ENCODE measurements around the gene TRAF3IP1.

Gene TRAF3IP1

GRCh38 chr2:238428866-238429265 is 108.5 kb downstream of the TRAF3IP1 start:
- DNase-seq (ENCODE audit: low spot score) = no peak
- no peak for TF ChIP-seq CTCF (IDR thresholded peaks at IDR 0.05)
- H3K4me3 ChIP-seq = peak overlapping the region; percentile 87

GRCh38 chr2:238430781-238431180 is 110.5 kb downstream of the TRAF3IP1 start:
- DNase-seq (ENCODE audit: low spot score) = no peak
- Histone ChIP-seq H3K4me3 (no peak overlapping the region), H3K27ac (no peak overlapping the region)
- TF ChIP-seq CTCF (IDR thresholded peaks at IDR 0.05) = no peak

More at GRCh38 chr2:238428866-238429265, 108.5 kb downstream of the TRAF3IP1 start:
- H3K27ac ChIP-seq = no peak overlapping the region

DNA sequence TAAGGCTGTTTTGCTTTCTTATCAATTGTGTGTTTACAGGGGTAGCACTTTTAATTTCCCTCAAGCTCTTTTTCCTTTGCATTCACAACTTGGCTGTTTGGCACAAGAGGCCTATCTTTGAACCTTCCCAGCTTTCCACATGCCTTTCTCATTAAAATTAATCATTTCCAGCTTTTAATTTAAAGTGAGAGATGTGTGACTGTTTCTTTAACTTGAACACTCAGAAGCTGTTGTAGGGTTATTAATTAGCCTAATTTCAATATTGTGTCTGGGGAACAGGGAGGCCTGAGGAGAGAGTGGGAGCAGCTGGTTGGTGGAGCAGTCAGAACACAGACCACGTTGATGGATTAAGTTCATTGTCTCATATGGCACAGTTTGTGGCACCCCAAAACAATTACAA is 111.1 kb downstream of the TRAF3IP1 start:
- TF ChIP-seq CTCF (IDR thresholded peaks at IDR 0.05) = no peak
- DNase-seq (ENCODE audit: low spot score) = no peak
- H3K4me3 ChIP-seq = no peak overlapping the region
- no peak overlapping the region for H3K27ac ChIP-seq

DNA sequence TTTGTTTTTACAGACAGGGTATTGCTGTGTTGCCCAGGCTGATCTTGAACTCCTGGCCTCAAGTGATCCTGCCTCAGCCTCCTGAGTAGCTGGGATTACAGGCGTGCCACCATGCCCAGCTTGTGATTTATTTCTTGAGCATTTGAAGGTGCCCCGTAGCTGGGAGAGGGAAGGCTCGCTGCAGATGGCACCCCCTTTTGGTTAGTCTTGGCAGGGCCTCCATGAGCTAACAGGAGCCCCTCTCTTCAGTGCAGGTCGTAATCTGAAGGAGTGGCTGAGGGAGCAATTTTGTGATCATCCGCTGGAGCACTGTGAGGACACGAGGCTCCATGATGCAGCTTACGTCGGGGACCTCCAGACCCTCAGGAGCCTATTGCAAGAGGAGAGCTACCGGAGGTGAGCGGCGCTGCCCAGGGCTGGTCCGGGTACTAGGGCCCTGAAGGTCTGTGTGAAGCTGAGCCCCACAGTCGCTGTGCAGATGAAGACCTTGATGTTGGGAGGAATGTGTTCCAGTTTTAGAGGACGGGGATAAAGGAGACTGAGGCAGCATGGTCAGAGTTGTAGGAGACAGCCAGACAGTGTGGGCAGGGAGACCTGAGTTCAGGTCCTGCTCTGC is 113.1 kb downstream of the TRAF3IP1 start:
- Histone ChIP-seq H3K27ac (no peak overlapping the region), H3K4me3 (no peak overlapping the region)
- TF ChIP-seq CTCF (IDR thresholded peaks at IDR 0.05) = no peak
- DNase-seq (ENCODE audit: low spot score) = no peak

- TF ChIP-seq CTCF (IDR thresholded peaks at IDR 0.05) = no peak
These were observed 113.9 kb downstream of the TRAF3IP1 start for GRCh38 chr2:238433941-238434845.

GRCh38 chr2:238434846-238435751 is 114.8 kb downstream of the TRAF3IP1 start:
- Histone ChIP-seq H3K27ac (no peak overlapping the region), H3K4me3 (no peak overlapping the region)
- no peak for TF ChIP-seq CTCF (IDR thresholded peaks at IDR 0.05)
- DNase-seq (ENCODE audit: low spot score) = no peak

More at GRCh38 chr2:238433941-238434845, 113.9 kb downstream of the TRAF3IP1 start:
- no peak overlapping the region for H3K27ac ChIP-seq
- DNase-seq (ENCODE audit: low spot score) = no peak
- no peak overlapping the region for H3K4me3 ChIP-seq
